Measurements from ENCODE around the gene SGCG.

DNA sequence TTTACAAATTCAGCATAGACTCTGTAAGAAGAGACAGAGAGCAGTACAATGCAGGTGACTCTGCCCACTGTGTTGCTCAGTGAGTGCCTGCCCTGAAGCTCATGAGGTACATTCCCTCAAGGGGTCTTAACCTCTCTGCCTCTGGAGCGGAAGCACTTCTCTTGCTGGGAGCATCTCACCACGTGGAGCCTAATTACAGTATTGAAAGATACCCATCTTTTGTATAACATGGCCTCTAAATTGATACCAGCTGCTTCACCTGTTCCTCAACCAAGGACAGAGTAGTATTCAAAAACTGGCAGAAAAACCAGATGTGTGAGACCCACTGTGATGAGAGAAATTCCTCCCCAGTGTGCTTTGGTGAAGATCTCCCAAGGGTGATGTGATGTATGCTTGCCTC is 175.6 kb downstream of the SGCG start:
- TF ChIP-seq POLR2A (IDR thresholded peaks at IDR 0.05; ENCODE audit: borderline replicate concordance, extremely low read depth, insufficient read depth, insufficient read length): no peak
- TF ChIP-seq POLR2AphosphoS5 (IDR thresholded peaks at IDR 0.05; ENCODE audit: low read depth, low read length): no peak
- TF ChIP-seq YY1 (IDR thresholded peaks at IDR 0.05; ENCODE audit: extremely low read depth, insufficient replicate concordance, low read depth, low read length): no peak
- TF ChIP-seq CTCF (IDR thresholded peaks at IDR 0.05 in 2 of 3, conservative IDR thresholded peaks at IDR 0.05 in 1 of 3; ENCODE audit: borderline replicate concordance in 1 of 3, insufficient read depth in 1 of 3, low read depth in 2 of 3, low read length in 2 of 3): no peak
- TF ChIP-seq EZH2 (IDR thresholded peaks at IDR 0.05): no peak
- no peak for TF ChIP-seq MAX (IDR thresholded peaks at IDR 0.05)

All from HCT116 (cell line).